Astrocyte of the cerebellum (primary cell): Measurements from ENCODE around the gene NDEL1.

Source experiments
- DNase-seq: peaks from one replicate; pipeline ENCODE4 v3.0.0-alpha.2; 2011; ENCODE audit warnings: low read depth
- H3K4me3 ChIP-seq: 2 replicates; pipeline ENCODE4 v1.5.1; 2011; ENCODE audit warnings: mild to moderate bottlenecking, low read depth, low read length, moderate library complexity
- in situ Hi-C: cut with HindIII; loops from 2 replicates; pipeline ENCODE4 v1.10.0; 2017; ENCODE audit warnings: low sequenced_read_pairs
- TF ChIP-seq, protein P1 (sequence below): IDR thresholded peaks from 2 replicates; pipeline ENCODE4 v1.5.1; 2012; ENCODE audit warnings: low read length, low read depth, moderate library complexity, mild to moderate bottlenecking; ENCODE audit errors: missing control alignments

The NDEL1 gene

DNA sequence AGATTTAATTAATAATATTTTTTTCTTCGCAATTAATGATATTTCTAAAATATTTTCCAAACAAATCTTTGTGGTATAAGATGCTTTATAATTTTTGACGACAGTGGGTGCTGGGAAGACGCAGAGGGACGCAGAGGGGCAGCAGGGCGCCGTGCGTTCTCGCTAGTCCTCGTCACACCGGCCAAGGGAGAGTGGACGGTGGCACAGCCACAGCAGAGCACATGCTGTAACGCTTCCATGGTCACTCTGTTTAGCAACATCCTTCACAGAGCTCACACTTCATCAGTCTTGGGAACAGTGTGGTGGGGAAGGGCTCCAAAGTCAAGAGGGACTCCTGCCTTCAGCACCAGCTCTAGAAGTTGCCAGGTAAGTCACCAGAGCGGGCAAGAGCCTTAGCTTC, 60.4 kb downstream of the NDEL1 start:
- H3K4me3 ChIP-seq, result no peak overlapping the region
- TF ChIP-seq, protein P1, sequence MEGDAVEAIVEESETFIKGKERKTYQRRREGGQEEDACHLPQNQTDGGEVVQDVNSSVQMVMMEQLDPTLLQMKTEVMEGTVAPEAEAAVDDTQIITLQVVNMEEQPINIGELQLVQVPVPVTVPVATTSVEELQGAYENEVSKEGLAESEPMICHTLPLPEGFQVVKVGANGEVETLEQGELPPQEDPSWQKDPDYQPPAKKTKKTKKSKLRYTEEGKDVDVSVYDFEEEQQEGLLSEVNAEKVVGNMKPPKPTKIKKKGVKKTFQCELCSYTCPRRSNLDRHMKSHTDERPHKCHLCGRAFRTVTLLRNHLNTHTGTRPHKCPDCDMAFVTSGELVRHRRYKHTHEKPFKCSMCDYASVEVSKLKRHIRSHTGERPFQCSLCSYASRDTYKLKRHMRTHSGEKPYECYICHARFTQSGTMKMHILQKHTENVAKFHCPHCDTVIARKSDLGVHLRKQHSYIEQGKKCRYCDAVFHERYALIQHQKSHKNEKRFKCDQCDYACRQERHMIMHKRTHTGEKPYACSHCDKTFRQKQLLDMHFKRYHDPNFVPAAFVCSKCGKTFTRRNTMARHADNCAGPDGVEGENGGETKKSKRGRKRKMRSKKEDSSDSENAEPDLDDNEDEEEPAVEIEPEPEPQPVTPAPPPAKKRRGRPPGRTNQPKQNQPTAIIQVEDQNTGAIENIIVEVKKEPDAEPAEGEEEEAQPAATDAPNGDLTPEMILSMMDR, result no peak
- in situ Hi-C loops, result no loop called here
- DNase-seq, result no peak

GRCh38 chr17:8499171-8499570, 63.5 kb downstream of the NDEL1 start:
- TF ChIP-seq, protein P1, result no peak
- no peak for DNase-seq

DNA sequence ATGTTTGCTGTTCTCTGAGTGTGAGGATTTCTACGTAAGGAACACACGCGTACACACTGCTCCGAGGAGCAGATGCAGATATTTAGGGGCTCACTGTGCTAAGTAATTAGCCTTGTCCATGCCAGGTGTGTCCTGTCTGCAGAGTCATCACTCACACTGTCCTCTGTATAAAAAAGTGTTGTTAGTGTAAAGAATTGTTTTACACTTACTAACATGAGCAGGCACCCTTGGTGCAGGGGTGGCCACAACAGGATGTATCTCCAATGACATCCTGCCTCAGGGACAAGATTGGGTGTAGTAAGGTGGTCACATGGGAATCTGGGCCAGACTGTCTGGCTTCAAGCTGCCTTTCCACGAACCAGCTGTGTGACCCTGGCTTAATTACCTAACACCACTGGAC, 63.9 kb downstream of the NDEL1 start:
- TF ChIP-seq, protein P1, result no peak

More at GRCh38 chr17:8499171-8499570, 63.5 kb downstream of the NDEL1 start:
- in situ Hi-C loops, result no loop called here
- H3K4me3 ChIP-seq, result no peak overlapping the region

GRCh38 chr17:8500609-8501008, 64.9 kb downstream of the NDEL1 start:
- DNase-seq, result no peak
- TF ChIP-seq, protein P1, result no peak
- H3K4me3 ChIP-seq, result no peak overlapping the region
- in situ Hi-C loops, result no loop called here

More for the DNA sequence above, 63.9 kb downstream of the NDEL1 start:
- no peak overlapping the region for H3K4me3 ChIP-seq
- in situ Hi-C loops, result no loop called here
- DNase-seq, result no peak

GRCh38 chr17:8502126-8502525, 66.4 kb downstream of the NDEL1 start:
- TF ChIP-seq, protein P1, result no peak
- in situ Hi-C loops, result no loop called here
- no peak for DNase-seq
- H3K4me3 ChIP-seq, result no peak overlapping the region

DNA sequence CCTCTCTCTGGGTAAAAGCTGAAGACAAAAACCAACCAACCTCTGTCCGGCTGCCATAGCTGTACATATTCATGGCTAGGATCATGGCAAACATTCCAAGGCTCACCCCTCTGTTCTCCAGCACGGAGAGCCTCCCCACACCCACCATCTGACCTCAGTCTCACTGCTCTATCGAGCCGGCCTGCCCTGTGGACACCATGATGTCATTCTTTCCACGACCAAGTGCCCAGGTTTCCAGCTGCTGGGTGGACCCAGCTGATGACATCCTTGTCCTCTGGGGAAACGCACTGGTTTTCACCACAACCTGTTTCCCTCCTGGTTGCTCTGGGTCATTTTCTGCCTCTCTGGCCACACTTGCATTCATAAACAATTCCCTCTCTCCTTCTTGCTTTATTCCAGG, 67.7 kb downstream of the NDEL1 start:
- TF ChIP-seq, protein P1, result no peak
- H3K4me3 ChIP-seq, result no peak overlapping the region
- no peak for DNase-seq
- in situ Hi-C loops, result no loop called here

GRCh38 chr17:8503807-8504206, 68.1 kb downstream of the NDEL1 start:
- no peak overlapping the region for H3K4me3 ChIP-seq
- TF ChIP-seq, protein P1, result no peak
- in situ Hi-C loops, result no loop called here
- no peak for DNase-seq
